Measurements from ENCODE around the gene TNFRSF8. TPM values are rescaled to one million over a fixed set of nuclear protein-coding genes. Genes with fewer than 3 reads are reported as not detected.

TNFRSF8 gene
- total and polyA plus RNA-seq, 4 experiments from 2014 or later, result not detected

DNA sequence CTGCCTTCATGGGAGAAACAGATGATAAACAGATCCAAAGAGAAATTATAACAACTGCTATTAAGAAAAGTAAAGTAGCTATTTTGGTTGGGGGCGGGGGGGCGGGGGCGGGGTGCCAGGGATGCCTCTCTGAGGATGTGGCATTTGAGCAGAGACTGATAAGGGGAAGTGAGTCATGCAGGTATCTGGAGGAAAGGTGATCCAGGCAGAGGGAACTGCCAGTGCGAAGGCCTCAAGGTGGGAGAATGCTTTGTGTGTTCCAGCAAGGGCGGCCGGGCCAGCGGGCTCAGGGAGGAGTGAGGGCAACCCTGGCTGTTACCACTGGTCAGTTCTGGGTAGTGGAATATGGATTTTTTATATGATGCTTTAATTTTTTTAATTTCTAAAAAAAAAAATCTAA lies 96.7 kb downstream of the TNFRSF8 start:
- Mint-ChIP-seq H3K9me3 (peaks cover 0 to 4% (median 0%) of the 10 kb centered on the region in 8 donors), H3K4me3 (peak overlapping the region in 6 of 8 donors; percentile 56 to 80 (median 66)), H3K27ac (peak overlapping the region; percentile 88 to 100 (median 97)), H3K36me3 (no peaks in the 10 kb centered on the region), H3K4me1 (peaks cover 63 to 97% (median 81%) of the 10 kb centered on the region in 4 donors), H3K27me3 (no peaks in the 10 kb centered on the region)
- DNase-seq, result peak; percentile 47 to 89 (median 59)
- ChIA-PET CTCF (ENCODE audit: partially characterized antibody) (interaction anchor here (0.7 to 4.9 kb wide), 6 partner anchors 9 to 35 kb away, joined by 3 to 25 read pairs (median 6); no protein-coding TSS in a partner anchor), POLR2A (ENCODE audit: partially characterized antibody) (interaction anchor here (1.4 to 50.6 kb wide), 5 partner anchors 12 to 252 kb away, joined by 3 to 1713 read pairs (median 63); no protein-coding TSS in a partner anchor)
- Histone ChIP-seq H3K36me3 (ENCODE audit: insufficient read depth, low read length) (no peaks in the 10 kb centered on the region), H3K4me1 (ENCODE audit: insufficient read depth, low read length) (peaks cover 97% of the 10 kb centered on the region), H3K4me3 (ENCODE audit: low read length in 2 of 2) (no peak overlapping the region), H3K27ac (ENCODE audit: low read depth, low read length) (no peak overlapping the region), H3K9me3 (ENCODE audit: control insufficient read depth in 1 of 2, low read length in 2 of 2) (no peaks in the 10 kb centered on the region), H3K27me3 (ENCODE audit: insufficient read depth, low read length) (no peaks in the 10 kb centered on the region)
- intact Hi-C loops (cut with micrococcal nuclease), result loop anchor here (2.0 kb wide), 1 partner anchor 13 kb away; no protein-coding TSS in a partner anchor

DNA sequence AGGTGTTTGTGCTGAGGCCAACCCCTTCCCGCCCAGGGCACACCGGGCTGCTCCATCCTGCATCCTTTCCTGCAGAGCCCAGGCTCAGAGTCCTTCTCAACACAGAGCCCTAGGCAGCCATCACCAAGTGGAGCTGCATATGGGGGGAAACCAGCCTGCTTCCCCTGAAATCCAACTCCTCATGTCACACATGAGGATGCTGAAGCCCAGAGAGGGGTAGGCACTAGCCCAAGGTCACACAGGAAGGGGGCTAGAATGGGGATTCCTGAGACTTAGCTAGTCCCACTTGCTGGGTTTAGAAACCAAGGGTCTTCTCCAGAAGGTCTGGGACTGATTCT lies 98.2 kb downstream of the TNFRSF8 start:
- ChIA-PET POLR2A (ENCODE audit: partially characterized antibody) (interaction anchor here (1.3 to 50.6 kb wide), 7 partner anchors 11 to 458 kb away, joined by 3 to 1713 read pairs (median 26); no protein-coding TSS in a partner anchor), CTCF (ENCODE audit: partially characterized antibody) (interaction anchor here (1.2 to 4.9 kb wide), 6 partner anchors 8 to 48 kb away, joined by 3 to 25 read pairs (median 8); no protein-coding TSS in a partner anchor)
- Histone ChIP-seq H3K4me1 (ENCODE audit: insufficient read depth, low read length) (peaks cover 97% of the 10 kb centered on the region), H3K9me3 (ENCODE audit: control insufficient read depth in 1 of 2, low read length in 2 of 2) (no peaks in the 10 kb centered on the region), H3K27ac (ENCODE audit: low read depth, low read length) (peak overlapping the region; percentile 65), H3K27me3 (ENCODE audit: insufficient read depth, low read length) (no peaks in the 10 kb centered on the region), H3K4me3 (ENCODE audit: low read length in 2 of 2) (no peak overlapping the region), H3K36me3 (ENCODE audit: insufficient read depth, low read length) (no peaks in the 10 kb centered on the region)
- Mint-ChIP-seq H3K27ac (peak overlapping the region; percentile 91 to 100 (median 96)), H3K4me1 (peaks cover 55 to 89% (median 73%) of the 10 kb centered on the region in 4 donors), H3K36me3 (peaks cover 0 to under 1% of the 10 kb centered on the region in 2 donors), H3K9me3 (peaks cover 0 to 4% (median 0%) of the 10 kb centered on the region in 8 donors), H3K4me3 (peak overlapping the region in 7 of 8 donors; percentile 72 to 90 (median 78)), H3K27me3 (no peaks in the 10 kb centered on the region)
- DNase-seq, result no peak
- intact Hi-C loops (cut with micrococcal nuclease), result loop anchor here (1.0 kb wide), 1 partner anchor 17 kb away; no protein-coding TSS in a partner anchor

DNA sequence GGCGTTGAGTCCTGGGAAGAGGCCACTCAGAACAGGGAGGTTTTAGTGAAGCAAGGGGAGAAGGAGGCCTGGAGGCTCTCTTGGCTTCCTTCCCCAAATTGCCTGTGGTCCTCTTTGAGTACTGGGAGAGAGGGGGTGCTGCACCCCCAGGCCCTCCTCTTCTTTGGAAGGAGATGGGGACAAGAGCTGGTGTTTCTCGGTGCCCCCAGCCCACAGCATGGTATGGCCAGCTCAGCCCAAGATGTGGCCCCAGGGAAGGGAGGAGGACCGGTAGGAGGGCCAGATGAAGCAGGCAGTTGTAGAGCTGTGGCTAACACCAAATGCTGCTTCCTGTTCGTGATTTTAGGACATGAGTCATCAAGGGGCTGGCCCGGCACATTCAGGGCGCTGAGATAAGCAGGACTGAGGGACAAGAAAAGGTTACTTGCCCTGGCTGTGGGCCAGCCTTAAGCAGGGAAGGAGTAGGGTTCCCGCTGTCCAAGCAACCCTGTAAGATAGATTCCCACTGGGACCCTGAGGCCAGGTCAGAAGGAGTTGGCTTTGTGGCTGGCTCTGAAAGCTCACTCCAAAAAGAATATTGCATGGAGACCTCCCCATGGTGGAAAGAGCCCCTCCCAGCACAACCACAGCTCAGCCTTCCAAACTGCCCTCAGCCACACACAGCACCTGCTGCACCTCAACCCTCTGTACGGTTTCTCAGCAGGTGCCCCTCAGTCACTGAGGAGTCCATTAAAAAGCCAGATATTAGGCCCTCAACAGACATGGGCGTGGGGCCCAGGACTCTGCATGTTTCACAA lies 98.8 kb downstream of the TNFRSF8 start:
- Histone ChIP-seq H3K9me3 (ENCODE audit: control insufficient read depth in 1 of 2, low read length in 2 of 2) (no peaks in the 10 kb centered on the region), H3K4me3 (ENCODE audit: low read length in 2 of 2) (peak overlapping the region in 1 of 2 donors; percentile 38), H3K27ac (ENCODE audit: low read depth, low read length) (peak overlapping the region; percentile 65), H3K4me1 (ENCODE audit: insufficient read depth, low read length) (peaks cover 92% of the 10 kb centered on the region), H3K36me3 (ENCODE audit: insufficient read depth, low read length) (no peaks in the 10 kb centered on the region), H3K27me3 (ENCODE audit: insufficient read depth, low read length) (no peaks in the 10 kb centered on the region)
- peak; percentile 70 to 93 (median 71) for DNase-seq
- Mint-ChIP-seq H3K36me3 (peaks cover 0 to 3% of the 10 kb centered on the region in 2 donors), H3K27ac (peak overlapping the region; percentile 91 to 100 (median 96)), H3K9me3 (peaks cover 0 to 4% (median 0%) of the 10 kb centered on the region in 8 donors), H3K4me3 (peak overlapping the region; percentile 24 to 90 (median 76)), H3K4me1 (peaks cover 53 to 87% (median 71%) of the 10 kb centered on the region in 4 donors), H3K27me3 (no peaks in the 10 kb centered on the region)
- intact Hi-C loops (cut with micrococcal nuclease), result loop anchor here (1.0 kb wide), 2 partner anchors 11 to 16 kb away; no protein-coding TSS in a partner anchor
- CTCF ChIA-PET (ENCODE audit: partially characterized antibody), result interaction anchor here (1.2 to 4.9 kb wide), 7 partner anchors 12 to 49 kb away, joined by 3 to 25 read pairs (median 8); no protein-coding TSS in a partner anchor
- POLR2A ChIA-PET (ENCODE audit: partially characterized antibody), result interaction anchor here (0.8 to 50.6 kb wide), 9 partner anchors 10 to 457 kb away, joined by 3 to 1713 read pairs (median 4); no protein-coding TSS in a partner anchor

DNA sequence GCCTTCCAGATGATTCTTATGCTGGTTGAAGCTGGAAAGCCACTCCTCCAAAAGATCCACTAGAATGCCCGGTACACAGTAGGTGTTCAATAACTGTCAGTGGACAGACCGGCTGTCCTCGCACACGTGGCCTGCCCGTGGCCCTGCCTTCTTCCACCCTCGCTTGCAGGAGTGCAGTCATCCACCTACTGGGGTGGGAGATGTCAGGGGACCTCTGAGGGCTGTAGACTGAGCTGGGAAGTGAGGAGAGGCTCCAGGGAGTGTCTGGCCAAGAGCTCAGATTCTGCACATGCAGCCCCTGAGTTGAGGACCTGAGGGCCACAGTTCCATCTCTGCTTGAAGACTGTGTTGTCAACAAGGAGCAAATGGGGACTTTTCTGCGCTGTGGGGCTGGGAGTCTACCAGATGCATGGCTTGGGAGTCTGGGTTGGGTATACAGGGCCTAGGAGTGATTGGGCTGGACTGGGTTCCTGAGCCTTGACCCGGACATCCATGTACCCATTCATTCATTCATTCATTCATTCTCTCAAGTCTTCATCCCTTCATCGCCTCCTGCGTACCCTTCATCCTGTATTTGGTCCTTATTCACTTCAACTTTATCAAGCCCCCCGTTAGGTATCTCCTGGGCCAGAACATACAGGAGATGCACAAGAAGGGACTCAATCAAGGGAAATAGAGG lies 99.5 kb downstream of the TNFRSF8 start:
- Mint-ChIP-seq H3K36me3 (peaks cover 2 to 5% of the 10 kb centered on the region in 2 donors), H3K9me3 (peaks cover 0 to 4% (median 0%) of the 10 kb centered on the region in 8 donors), H3K27me3 (no peaks in the 10 kb centered on the region), H3K4me3 (peak overlapping the region in 7 of 8 donors; percentile 72 to 90 (median 78)), H3K4me1 (peaks cover 46 to 82% (median 66%) of the 10 kb centered on the region in 4 donors), H3K27ac (peak overlapping the region; percentile 91 to 100 (median 96))
- ChIA-PET POLR2A (ENCODE audit: partially characterized antibody) (interaction anchor here (0.8 to 50.6 kb wide), 8 partner anchors 10 to 456 kb away, joined by 3 to 1713 read pairs (median 14); no protein-coding TSS in a partner anchor), CTCF (ENCODE audit: partially characterized antibody) (interaction anchor here (1.1 to 4.9 kb wide), 7 partner anchors 12 to 48 kb away, joined by 3 to 25 read pairs (median 8); no protein-coding TSS in a partner anchor)
- intact Hi-C loops (cut with micrococcal nuclease), result loop anchor here (1.0 kb wide), 1 partner anchor 11 kb away; no protein-coding TSS in a partner anchor
- no peaks in the 10 kb centered on the region for H3K36me3 ChIP-seq (ENCODE audit: insufficient read depth, low read length)
- H3K4me1 ChIP-seq (ENCODE audit: insufficient read depth, low read length), result peaks cover 85% of the 10 kb centered on the region
- H3K9me3 ChIP-seq (ENCODE audit: control insufficient read depth in 1 of 2, low read length in 2 of 2), result no peaks in the 10 kb centered on the region
- peak overlapping the region; percentile 65 for H3K27ac ChIP-seq (ENCODE audit: low read depth, low read length)
- no peak for DNase-seq
- H3K4me3 ChIP-seq (ENCODE audit: low read length in 2 of 2), result peak overlapping the region in 1 of 2 donors; percentile 38
- H3K27me3 ChIP-seq (ENCODE audit: insufficient read depth, low read length), result no peaks in the 10 kb centered on the region

DNA sequence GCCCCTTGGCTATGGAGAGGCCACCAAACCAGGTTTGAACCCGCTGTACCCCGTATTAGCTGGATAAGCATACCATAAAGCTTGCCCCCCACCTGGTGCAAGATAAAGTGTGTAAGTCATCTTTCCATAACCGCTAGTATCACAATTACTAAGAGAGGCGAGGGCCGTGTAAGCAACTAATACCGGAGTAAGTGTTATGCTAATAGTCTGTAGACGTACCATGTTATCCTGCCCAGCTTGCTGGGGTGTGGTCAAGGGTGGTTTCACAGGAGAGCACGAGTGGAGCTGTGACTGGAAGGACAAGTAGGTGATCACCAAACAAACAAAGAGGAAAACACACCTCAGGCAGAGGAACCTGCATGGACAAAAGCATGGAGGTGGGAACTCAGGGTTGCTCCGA lies 100.1 kb downstream of the TNFRSF8 start:
- CTCF ChIA-PET (ENCODE audit: partially characterized antibody), result interaction anchor here (1.1 to 4.9 kb wide), 5 partner anchors 13 to 47 kb away, joined by 3 to 25 read pairs (median 10); no protein-coding TSS in a partner anchor
- H3K4me3 Mint-ChIP-seq, result peak overlapping the region in 6 of 8 donors; percentile 29 to 82 (median 71)
- H3K27me3 Mint-ChIP-seq, result no peaks in the 10 kb centered on the region
- Histone ChIP-seq H3K27me3 (ENCODE audit: insufficient read depth, low read length) (no peaks in the 10 kb centered on the region), H3K4me1 (ENCODE audit: insufficient read depth, low read length) (peaks cover 83% of the 10 kb centered on the region), H3K27ac (ENCODE audit: low read depth, low read length) (peak overlapping the region; percentile 65), H3K4me3 (ENCODE audit: low read length in 2 of 2) (peak overlapping the region in 1 of 2 donors; percentile 38), H3K9me3 (ENCODE audit: control insufficient read depth in 1 of 2, low read length in 2 of 2) (no peaks in the 10 kb centered on the region), H3K36me3 (ENCODE audit: insufficient read depth, low read length) (no peaks in the 10 kb centered on the region)
- peaks cover 0 to 4% (median 0%) of the 10 kb centered on the region in 8 donors for H3K9me3 Mint-ChIP-seq
- peaks cover 6 to 11% of the 10 kb centered on the region in 2 donors for H3K36me3 Mint-ChIP-seq
- H3K4me1 Mint-ChIP-seq, result peaks cover 40 to 82% (median 66%) of the 10 kb centered on the region in 4 donors
- POLR2A ChIA-PET (ENCODE audit: partially characterized antibody), result interaction anchor here (3.1 to 50.6 kb wide), 4 partner anchors 9 to 47 kb away, joined by 26 to 1713 read pairs (median 86); no protein-coding TSS in a partner anchor
- no peak for DNase-seq
- intact Hi-C loops (cut with micrococcal nuclease), result no loop called here
- H3K27ac Mint-ChIP-seq, result peak overlapping the region; percentile 81 to 100 (median 96)

DNA sequence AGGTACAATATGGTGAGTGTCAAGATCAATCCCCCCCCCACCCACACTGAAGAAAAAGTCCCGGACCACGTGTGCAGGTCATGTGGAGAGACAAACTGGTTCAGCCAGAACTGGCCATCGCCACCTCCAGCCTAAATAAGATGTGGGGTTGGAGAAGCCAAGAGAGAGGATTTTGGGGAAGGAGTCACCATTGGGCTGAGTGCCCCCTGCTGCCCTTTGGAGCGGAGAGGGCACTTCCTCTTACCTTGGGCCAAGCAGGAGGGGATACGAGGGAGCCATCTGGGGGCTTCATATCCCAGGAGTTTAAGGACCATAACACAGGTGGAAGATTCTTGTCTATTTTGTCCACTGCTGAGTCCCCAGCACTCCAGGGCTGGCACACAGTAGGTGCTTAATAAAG lies 101.1 kb downstream of the TNFRSF8 start:
- Histone ChIP-seq H3K36me3 (ENCODE audit: insufficient read depth, low read length) (no peaks in the 10 kb centered on the region), H3K27ac (ENCODE audit: low read depth, low read length) (no peak overlapping the region), H3K9me3 (ENCODE audit: control insufficient read depth in 1 of 2, low read length in 2 of 2) (no peaks in the 10 kb centered on the region), H3K4me3 (ENCODE audit: low read length in 2 of 2) (no peak overlapping the region), H3K4me1 (ENCODE audit: insufficient read depth, low read length) (peaks cover 83% of the 10 kb centered on the region), H3K27me3 (ENCODE audit: insufficient read depth, low read length) (no peaks in the 10 kb centered on the region)
- ChIA-PET CTCF (ENCODE audit: partially characterized antibody) (no interaction called here), POLR2A (ENCODE audit: partially characterized antibody) (interaction anchor here (5.7 to 50.6 kb wide), 2 partner anchors 14 to 26 kb away, joined by 91 to 1713 read pairs; no protein-coding TSS in a partner anchor)
- Mint-ChIP-seq H3K36me3 (peaks cover 6 to 17% of the 10 kb centered on the region in 2 donors), H3K27me3 (no peaks in the 10 kb centered on the region), H3K9me3 (peaks cover 0 to 4% (median 0%) of the 10 kb centered on the region in 8 donors), H3K4me1 (peaks cover 42 to 82% (median 65%) of the 10 kb centered on the region in 4 donors), H3K4me3 (peak overlapping the region in 2 of 8 donors; percentile 41 to 54), H3K27ac (peak overlapping the region in 4 of 7 donors; percentile 10 to 96 (median 67))
- no peak for DNase-seq
- intact Hi-C loops (cut with micrococcal nuclease), result no loop called here

Measured in CD4-positive, alpha-beta memory T cell (primary cell).